ENCODE measurements around the gene LTC4S.

The LTC4S gene

DNA sequence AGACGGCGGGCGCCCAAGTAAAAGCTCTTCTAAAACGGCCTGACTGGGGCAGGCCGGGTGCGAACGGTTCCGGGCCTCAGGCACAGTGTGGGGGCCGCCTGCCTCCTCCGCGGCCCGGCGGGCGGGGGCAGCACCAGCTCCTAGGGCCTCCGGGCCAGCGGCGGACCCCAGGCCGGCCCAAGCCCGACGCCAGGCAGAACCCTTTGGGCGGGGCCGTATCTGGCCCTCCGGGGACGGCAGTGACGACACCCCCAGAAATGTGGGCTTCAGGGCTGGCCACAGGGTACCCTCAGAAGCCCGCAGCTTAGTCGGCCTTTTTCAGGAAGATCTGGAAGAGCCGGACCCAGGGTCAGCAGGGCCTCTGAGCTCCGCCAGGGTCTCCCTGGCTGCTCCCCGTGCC is 4.0 kb downstream of the LTC4S start:
- no peak overlapping the region for H3K4me3 ChIP-seq (replicated peaks; ENCODE audit: insufficient read depth, low read length)
- no peak for DNase-seq (ENCODE audit: low read depth in 1 of 2, low spot score in 1 of 2)
- H3K27ac ChIP-seq (replicated peaks): no peak overlapping the region
- H3K27me3 ChIP-seq (ENCODE audit: insufficient read depth, poor library complexity, severe bottlenecking): no peaks in the 10 kb centered on the region
- TF ChIP-seq GABPA (IDR thresholded peaks at IDR 0.05; ENCODE audit: low read depth) (no peak), SPI1 (IDR thresholded peaks at IDR 0.05; ENCODE audit: borderline replicate concordance, low read depth) (no peak), POLR2AphosphoS5 (IDR thresholded peaks at IDR 0.05; ENCODE audit: low read depth) (no peak)
- TF ChIP-seq, protein P1, sequence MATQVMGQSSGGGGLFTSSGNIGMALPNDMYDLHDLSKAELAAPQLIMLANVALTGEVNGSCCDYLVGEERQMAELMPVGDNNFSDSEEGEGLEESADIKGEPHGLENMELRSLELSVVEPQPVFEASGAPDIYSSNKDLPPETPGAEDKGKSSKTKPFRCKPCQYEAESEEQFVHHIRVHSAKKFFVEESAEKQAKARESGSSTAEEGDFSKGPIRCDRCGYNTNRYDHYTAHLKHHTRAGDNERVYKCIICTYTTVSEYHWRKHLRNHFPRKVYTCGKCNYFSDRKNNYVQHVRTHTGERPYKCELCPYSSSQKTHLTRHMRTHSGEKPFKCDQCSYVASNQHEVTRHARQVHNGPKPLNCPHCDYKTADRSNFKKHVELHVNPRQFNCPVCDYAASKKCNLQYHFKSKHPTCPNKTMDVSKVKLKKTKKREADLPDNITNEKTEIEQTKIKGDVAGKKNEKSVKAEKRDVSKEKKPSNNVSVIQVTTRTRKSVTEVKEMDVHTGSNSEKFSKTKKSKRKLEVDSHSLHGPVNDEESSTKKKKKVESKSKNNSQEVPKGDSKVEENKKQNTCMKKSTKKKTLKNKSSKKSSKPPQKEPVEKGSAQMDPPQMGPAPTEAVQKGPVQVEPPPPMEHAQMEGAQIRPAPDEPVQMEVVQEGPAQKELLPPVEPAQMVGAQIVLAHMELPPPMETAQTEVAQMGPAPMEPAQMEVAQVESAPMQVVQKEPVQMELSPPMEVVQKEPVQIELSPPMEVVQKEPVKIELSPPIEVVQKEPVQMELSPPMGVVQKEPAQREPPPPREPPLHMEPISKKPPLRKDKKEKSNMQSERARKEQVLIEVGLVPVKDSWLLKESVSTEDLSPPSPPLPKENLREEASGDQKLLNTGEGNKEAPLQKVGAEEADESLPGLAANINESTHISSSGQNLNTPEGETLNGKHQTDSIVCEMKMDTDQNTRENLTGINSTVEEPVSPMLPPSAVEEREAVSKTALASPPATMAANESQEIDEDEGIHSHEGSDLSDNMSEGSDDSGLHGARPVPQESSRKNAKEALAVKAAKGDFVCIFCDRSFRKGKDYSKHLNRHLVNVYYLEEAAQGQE (IDR thresholded peaks at IDR 0.05; ENCODE audit: insufficient replicate concordance, low read depth): no peak
- TF ChIP-seq, protein P2, sequence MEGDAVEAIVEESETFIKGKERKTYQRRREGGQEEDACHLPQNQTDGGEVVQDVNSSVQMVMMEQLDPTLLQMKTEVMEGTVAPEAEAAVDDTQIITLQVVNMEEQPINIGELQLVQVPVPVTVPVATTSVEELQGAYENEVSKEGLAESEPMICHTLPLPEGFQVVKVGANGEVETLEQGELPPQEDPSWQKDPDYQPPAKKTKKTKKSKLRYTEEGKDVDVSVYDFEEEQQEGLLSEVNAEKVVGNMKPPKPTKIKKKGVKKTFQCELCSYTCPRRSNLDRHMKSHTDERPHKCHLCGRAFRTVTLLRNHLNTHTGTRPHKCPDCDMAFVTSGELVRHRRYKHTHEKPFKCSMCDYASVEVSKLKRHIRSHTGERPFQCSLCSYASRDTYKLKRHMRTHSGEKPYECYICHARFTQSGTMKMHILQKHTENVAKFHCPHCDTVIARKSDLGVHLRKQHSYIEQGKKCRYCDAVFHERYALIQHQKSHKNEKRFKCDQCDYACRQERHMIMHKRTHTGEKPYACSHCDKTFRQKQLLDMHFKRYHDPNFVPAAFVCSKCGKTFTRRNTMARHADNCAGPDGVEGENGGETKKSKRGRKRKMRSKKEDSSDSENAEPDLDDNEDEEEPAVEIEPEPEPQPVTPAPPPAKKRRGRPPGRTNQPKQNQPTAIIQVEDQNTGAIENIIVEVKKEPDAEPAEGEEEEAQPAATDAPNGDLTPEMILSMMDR (IDR thresholded peaks at IDR 0.05; ENCODE audit: insufficient read depth, low read length): no peak

DNA sequence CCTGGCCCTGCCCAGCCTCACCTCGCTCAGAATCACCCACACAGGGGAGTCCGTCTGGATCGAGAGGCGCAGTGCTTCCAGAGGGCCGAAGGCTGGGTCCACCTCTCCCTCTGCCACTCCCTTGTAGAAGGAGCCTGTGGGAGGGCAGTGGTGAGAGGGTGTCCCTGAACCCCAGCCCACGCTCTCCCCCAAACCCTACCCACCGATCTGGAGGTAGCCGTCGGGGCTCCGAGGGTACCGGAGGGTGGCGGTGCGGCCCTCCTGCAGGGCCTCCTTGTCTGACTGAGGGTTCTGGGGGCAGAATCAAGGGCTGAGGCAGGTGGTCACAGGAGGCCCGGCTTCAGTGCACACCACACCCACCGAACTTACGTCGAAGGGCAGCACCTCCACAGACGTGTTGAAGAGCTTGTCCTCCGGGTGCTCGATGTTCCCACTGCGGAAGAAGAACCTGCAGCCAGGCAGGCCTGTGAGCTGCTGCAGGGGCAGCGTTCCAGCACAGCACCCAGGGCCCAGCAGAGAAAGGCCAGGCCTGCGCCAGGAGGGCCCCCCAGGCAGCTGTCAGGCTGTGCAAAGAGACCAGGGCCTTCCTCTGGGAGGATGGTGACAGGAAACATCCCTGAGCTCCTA is 4.5 kb downstream of the LTC4S start:
- H3K27ac ChIP-seq (replicated peaks): no peak overlapping the region
- TF ChIP-seq POLR2AphosphoS5 (IDR thresholded peaks at IDR 0.05; ENCODE audit: low read depth): 0 out of 2 replicates have a peak, but pooled peaks have one; percentile 17
- TF ChIP-seq, protein P1 (IDR thresholded peaks at IDR 0.05; ENCODE audit: insufficient replicate concordance, low read depth): no peak
- TF ChIP-seq, protein P2 (IDR thresholded peaks at IDR 0.05; ENCODE audit: insufficient read depth, low read length): no peak
- TF ChIP-seq SPI1 (IDR thresholded peaks at IDR 0.05; ENCODE audit: borderline replicate concordance, low read depth): no peak

DNA sequence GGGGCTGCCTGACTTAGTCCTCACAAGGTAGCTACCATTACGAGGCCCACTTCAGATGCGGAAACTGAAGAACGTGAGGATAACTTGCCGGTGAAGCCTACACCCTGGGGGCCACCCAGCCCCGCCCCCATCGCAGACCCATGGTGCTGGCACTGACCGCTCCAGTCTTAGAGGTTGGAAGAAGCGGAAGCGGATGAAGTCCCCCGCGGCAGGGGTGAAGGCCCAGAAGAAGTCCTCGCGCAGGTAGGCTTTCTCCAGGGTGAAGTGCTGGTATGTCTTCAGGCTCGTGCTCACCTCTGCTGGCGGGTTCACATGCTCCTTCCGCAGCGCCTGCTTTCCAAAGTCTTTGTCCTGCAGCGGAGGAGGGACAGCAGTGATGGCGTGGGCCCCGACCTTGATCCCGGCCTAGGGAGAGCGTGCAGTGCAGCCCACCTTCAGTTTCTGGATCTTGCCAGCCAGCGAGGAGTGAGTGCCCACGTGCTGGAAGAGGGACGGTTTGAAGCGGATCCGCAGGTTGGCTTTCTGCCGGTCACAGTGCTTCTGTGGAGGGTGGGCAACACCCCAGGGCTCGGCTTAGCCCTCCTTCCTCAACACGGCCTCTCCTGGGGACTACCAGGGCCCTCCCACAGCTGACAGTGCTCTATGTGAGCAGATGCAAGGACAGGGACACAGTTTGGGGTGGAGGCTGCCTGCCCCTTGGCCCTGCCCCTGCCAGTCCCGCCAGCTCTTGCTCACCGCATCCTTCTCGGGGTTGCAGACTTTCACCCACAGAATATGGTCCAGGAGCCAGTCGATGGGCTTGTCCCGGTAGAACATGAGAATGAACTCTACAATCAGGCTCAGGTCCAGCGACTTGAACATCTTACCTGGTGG is 5.2 kb downstream of the LTC4S start:
- no peak overlapping the region for H3K27ac ChIP-seq (replicated peaks)
- no peak overlapping the region for H3K4me3 ChIP-seq (replicated peaks; ENCODE audit: insufficient read depth, low read length)
- TF ChIP-seq, protein P1 (IDR thresholded peaks at IDR 0.05; ENCODE audit: insufficient replicate concordance, low read depth): no peak
- no peak for TF ChIP-seq GABPA (IDR thresholded peaks at IDR 0.05; ENCODE audit: low read depth)
- TF ChIP-seq, protein P2 (IDR thresholded peaks at IDR 0.05; ENCODE audit: insufficient read depth, low read length): no peak
- TF ChIP-seq POLR2AphosphoS5 (IDR thresholded peaks at IDR 0.05; ENCODE audit: low read depth): no peak
- no peak for TF ChIP-seq SPI1 (IDR thresholded peaks at IDR 0.05; ENCODE audit: borderline replicate concordance, low read depth)
- no peak for DNase-seq (ENCODE audit: low read depth in 1 of 2, low spot score in 1 of 2)
- H3K27me3 ChIP-seq (ENCODE audit: insufficient read depth, poor library complexity, severe bottlenecking): no peaks in the 10 kb centered on the region

More for the DNA sequence above, 4.5 kb downstream of the LTC4S start:
- no peak for DNase-seq (ENCODE audit: low read depth in 1 of 2, low spot score in 1 of 2)
- H3K4me3 ChIP-seq (replicated peaks; ENCODE audit: insufficient read depth, low read length): no peak overlapping the region
- no peaks in the 10 kb centered on the region for H3K27me3 ChIP-seq (ENCODE audit: insufficient read depth, poor library complexity, severe bottlenecking)

Measured in HL-60 (cell line).